OCI-M2 (cell line): ENCODE measurements around the gene LRBA.
"Not testable (repeated sequence)": the region's sequence is repeated elsewhere in the genome, so short reads cannot be mapped to it uniquely, and the experiment has no call there.

Experiments used
- DNase-seq: peaks from one replicate; lab custom pipeline; 2025; ENCODE audit not compliant: unreplicated experiment; lab: John Stamatoyannopoulos, UW

LRBA gene

GRCh38 chr4:150765216-150765615 is 249.9 kb downstream of the LRBA start:
- DNase-seq, result no peak

- no peak for DNase-seq
Observed at GRCh38 chr4:150751648-150752047, 263.4 kb downstream of the LRBA start.

- no peak for DNase-seq
Observed at GRCh38 chr4:150750824-150751223, 264.3 kb downstream of the LRBA start.

GRCh38 chr4:150746156-150746555 is 268.9 kb downstream of the LRBA start:
- DNase-seq, result no peak

GRCh38 chr4:150744570-150744969 is 270.5 kb downstream of the LRBA start:
- DNase-seq, result no peak

- no peak for DNase-seq
Observed at GRCh38 chr4:150743564-150744342, 271.3 kb downstream of the LRBA start.

GRCh38 chr4:150742930-150743329 is 272.2 kb downstream of the LRBA start:
- not testable (repeated sequence) for DNase-seq

- DNase-seq, result no peak
Observed at GRCh38 chr4:150739591-150739990, 275.5 kb downstream of the LRBA start.

GRCh38 chr4:150725957-150726523 is 289.0 kb downstream of the LRBA start:
- DNase-seq, result no peak

GRCh38 chr4:150723727-150724411 is 291.2 kb downstream of the LRBA start:
- DNase-seq, result no peak

GRCh38 chr4:150722908-150723362 is 292.1 kb downstream of the LRBA start:
- DNase-seq, result no peak

GRCh38 chr4:150720973-150721518 is 294.0 kb downstream of the LRBA start:
- no peak for DNase-seq

- no peak for DNase-seq
Observed at GRCh38 chr4:150717952-150718351, 297.1 kb downstream of the LRBA start.

GRCh38 chr4:150714462-150715438 is 300.3 kb downstream of the LRBA start:
- no peak for DNase-seq

GRCh38 chr4:150713251-150713650 is 301.8 kb downstream of the LRBA start:
- no peak for DNase-seq

- DNase-seq, result no peak
Observed at GRCh38 chr4:150710770-150711375, 304.2 kb downstream of the LRBA start.

GRCh38 chr4:150708004-150708403 is 307.1 kb downstream of the LRBA start:
- DNase-seq, result no peak

- no peak for DNase-seq
Observed at GRCh38 chr4:150699599-150699998, 315.5 kb downstream of the LRBA start.

- no peak for DNase-seq
Observed at GRCh38 chr4:150695162-150695561, 319.9 kb downstream of the LRBA start.

- DNase-seq, result no peak
Observed at GRCh38 chr4:150694438-150694837, 320.6 kb downstream of the LRBA start.
